ENCODE data around the gene MACROD2.

MACROD2 gene

DNA sequence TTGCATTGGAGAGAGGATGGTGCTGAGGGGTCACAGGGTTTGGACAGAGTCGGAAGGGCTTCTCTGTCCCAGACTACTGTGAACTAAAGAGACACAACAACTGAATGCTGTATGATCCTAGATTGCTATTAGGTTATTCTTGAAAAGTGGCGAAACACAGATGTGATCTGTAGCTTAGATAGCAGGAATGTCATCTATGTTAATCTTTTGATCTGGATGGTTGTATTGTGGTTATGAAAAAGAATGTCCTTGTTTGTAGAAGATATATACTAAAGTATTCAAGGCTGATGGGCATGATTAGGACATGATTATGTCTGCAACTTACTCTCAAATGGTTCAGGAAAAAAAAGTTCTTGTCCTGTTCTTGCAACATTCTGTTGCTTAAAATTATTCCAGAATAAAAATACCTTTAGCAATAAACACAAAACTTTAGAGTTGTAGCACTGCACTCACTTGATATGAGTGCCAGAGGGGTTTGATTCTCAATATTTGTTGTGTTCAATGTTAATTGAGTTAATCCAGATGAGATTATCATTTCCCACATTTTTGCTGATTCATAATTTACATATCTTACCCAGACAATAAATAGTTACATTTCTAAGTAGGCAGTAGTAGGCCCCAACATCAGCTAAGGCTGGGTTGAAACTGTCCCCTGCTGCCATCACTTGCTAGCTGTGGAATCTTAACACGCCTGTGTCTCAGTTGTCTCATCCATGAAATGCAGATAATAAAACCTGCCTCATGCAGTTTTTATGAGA lies 1932.8 kb downstream of the MACROD2 start:
- Histone ChIP-seq H3K4me3 (replicated peaks; ENCODE audit: low read depth, low read length) (no peak overlapping the region), H3K36me3 (ENCODE audit: control insufficient read depth, insufficient read depth, low read length) (no peaks in the 10 kb centered on the region), H3K27me3 (replicated peaks; ENCODE audit: control insufficient read depth, insufficient read depth, low read length) (no peaks in the 10 kb centered on the region)
- DNase-seq (ENCODE audit: extremely low read depth, insufficient read length): no peak
- TF ChIP-seq, protein P1, sequence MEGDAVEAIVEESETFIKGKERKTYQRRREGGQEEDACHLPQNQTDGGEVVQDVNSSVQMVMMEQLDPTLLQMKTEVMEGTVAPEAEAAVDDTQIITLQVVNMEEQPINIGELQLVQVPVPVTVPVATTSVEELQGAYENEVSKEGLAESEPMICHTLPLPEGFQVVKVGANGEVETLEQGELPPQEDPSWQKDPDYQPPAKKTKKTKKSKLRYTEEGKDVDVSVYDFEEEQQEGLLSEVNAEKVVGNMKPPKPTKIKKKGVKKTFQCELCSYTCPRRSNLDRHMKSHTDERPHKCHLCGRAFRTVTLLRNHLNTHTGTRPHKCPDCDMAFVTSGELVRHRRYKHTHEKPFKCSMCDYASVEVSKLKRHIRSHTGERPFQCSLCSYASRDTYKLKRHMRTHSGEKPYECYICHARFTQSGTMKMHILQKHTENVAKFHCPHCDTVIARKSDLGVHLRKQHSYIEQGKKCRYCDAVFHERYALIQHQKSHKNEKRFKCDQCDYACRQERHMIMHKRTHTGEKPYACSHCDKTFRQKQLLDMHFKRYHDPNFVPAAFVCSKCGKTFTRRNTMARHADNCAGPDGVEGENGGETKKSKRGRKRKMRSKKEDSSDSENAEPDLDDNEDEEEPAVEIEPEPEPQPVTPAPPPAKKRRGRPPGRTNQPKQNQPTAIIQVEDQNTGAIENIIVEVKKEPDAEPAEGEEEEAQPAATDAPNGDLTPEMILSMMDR (IDR thresholded peaks at IDR 0.05; ENCODE audit: insufficient read depth, low read length, poor library complexity, severe bottlenecking): no peak

DNA sequence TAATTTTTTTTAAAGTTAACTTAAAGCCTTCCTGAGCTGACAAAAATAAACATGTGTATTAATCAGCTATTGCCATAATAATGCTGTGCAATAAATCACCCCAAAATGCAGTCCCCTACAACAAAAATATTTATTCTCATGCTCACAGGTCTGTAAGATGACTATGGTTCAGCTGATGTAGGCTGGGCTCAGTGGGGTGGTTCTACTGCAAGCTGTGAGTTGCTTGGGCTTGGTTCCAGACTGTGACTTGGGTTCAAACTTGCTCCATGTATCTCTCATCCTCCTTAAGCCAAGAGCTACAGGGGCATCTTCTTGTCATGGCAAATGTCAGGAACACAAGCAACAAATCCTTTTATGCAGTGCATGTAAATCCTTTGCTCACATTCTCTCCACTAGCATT lies 1933.6 kb downstream of the MACROD2 start:
- no peak for DNase-seq (ENCODE audit: extremely low read depth, insufficient read length)
- TF ChIP-seq, protein P1 (IDR thresholded peaks at IDR 0.05; ENCODE audit: insufficient read depth, low read length, poor library complexity, severe bottlenecking): no peak
- Histone ChIP-seq H3K4me3 (replicated peaks; ENCODE audit: low read depth, low read length) (no peak overlapping the region), H3K36me3 (ENCODE audit: control insufficient read depth, insufficient read depth, low read length) (no peaks in the 10 kb centered on the region), H3K27me3 (replicated peaks; ENCODE audit: control insufficient read depth, insufficient read depth, low read length) (no peaks in the 10 kb centered on the region)

DNA sequence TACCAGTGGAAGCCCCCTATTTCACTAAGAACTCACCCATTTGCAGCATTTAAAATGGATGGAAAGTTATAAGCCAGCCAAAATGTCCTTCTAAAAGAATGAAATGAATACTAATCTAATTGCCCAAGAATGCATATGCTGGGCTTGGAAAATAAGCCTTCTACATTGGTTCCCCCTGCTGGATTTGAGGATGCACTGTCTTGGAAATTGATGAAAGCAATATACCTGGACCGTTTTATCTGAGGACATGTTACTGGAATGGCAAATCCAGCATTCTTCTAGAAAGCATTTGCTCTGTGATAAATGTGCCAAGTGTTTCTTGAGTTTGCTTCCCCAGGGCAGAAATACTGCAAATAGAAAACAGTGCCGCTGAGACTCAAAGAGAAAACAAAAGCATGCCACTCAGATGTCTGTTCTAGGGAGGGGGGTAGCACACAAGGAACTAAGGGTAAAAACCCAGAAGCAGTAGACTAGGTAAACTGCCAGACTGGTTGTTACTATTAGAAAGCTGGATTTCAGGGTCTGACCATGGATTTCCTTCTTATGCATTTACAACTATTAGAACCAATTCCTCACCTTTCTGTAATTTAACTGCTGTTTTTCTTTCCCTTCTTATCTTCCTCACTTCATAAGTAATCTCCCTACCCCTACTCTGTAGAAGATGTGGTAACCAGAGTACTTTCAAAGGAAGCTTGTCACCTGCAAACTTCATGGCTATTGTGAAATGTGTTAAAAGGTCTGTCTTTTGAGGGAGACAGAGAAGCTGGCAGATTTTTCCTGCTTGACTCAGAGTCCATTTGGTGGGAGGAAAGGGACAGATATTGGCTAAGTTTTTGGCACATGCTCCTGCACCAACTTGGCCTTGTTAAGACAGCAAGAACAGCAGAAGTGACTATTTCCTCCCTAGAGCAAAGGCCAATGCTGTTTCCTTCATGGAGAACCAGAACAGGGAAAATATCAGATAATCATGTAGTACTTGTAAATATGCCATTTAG lies 1935.3 kb downstream of the MACROD2 start:
- Histone ChIP-seq H3K36me3 (ENCODE audit: control insufficient read depth, insufficient read depth, low read length) (no peaks in the 10 kb centered on the region), H3K27me3 (replicated peaks; ENCODE audit: control insufficient read depth, insufficient read depth, low read length) (no peaks in the 10 kb centered on the region), H3K4me3 (replicated peaks; ENCODE audit: low read depth, low read length) (no peak overlapping the region)
- TF ChIP-seq, protein P1 (IDR thresholded peaks at IDR 0.05; ENCODE audit: insufficient read depth, low read length, poor library complexity, severe bottlenecking): peak; percentile 13
- no peak for DNase-seq (ENCODE audit: extremely low read depth, insufficient read length)

DNA sequence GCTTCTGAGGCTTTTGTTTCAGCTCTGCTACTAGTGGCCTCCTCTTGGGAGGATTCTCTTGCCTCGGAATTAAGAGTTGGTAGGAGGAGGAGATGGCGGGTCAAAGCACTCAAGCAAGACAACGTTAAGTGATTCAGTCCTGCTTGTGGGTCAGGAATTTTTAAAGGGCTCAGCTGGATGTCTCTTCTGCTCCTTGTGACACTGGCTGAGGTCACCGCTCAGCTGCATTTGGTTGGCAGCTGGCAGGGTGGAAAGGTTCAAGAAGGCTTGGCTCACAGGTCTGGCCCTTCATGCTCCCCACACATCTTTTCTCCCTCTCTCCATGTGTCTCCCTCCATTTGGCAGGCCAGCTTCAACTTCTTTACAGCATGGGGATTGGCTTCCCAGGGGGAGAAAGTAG lies 1936.6 kb downstream of the MACROD2 start:
- no peak for DNase-seq (ENCODE audit: extremely low read depth, insufficient read length)
- Histone ChIP-seq H3K36me3 (ENCODE audit: control insufficient read depth, insufficient read depth, low read length) (no peaks in the 10 kb centered on the region), H3K4me3 (replicated peaks; ENCODE audit: low read depth, low read length) (no peak overlapping the region), H3K27me3 (replicated peaks; ENCODE audit: control insufficient read depth, insufficient read depth, low read length) (no peaks in the 10 kb centered on the region)
- TF ChIP-seq, protein P1 (IDR thresholded peaks at IDR 0.05; ENCODE audit: insufficient read depth, low read length, poor library complexity, severe bottlenecking): no peak

DNA sequence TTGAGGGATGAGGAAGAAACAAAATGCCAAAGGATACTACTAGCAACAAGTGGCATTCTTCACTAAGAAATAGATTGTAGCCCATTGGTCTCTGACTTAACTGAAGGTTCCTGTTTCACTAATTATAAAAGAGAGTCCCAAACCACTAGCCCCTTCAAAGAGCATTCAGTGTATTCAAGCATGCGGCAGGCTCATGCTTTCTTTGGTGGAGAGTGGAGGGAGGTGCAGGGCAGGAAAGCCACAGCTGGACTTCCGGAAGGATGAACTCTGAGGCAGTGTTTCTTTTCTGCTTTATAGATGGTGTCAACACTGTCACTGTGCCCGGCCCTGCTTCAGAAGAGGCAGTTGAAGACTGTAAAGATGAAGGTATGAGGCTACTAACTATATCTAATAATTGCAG lies 1941.9 kb downstream of the MACROD2 start:
- Histone ChIP-seq H3K36me3 (ENCODE audit: control insufficient read depth, insufficient read depth, low read length) (no peaks in the 10 kb centered on the region), H3K27me3 (replicated peaks; ENCODE audit: control insufficient read depth, insufficient read depth, low read length) (no peaks in the 10 kb centered on the region), H3K4me3 (replicated peaks; ENCODE audit: low read depth, low read length) (no peak overlapping the region)
- DNase-seq (ENCODE audit: extremely low read depth, insufficient read length): peak; percentile 22
- TF ChIP-seq, protein P1 (IDR thresholded peaks at IDR 0.05; ENCODE audit: insufficient read depth, low read length, poor library complexity, severe bottlenecking): no peak

Data from GM06990 (cell line).